GM12891 (cell line): ENCODE results near the gene WRAP73.
"Not testable (repeated sequence)": the region's sequence is repeated elsewhere in the genome, so short reads cannot be mapped to it uniquely, and the experiment has no call there.

Experiments used
- DNase-seq: peaks from one replicate; pipeline ENCODE4 v3.0.0; 2011; ENCODE audit warnings: low spot score; ENCODE audit not compliant: insufficient read length
- FAIRE-seq: peaks from 2 replicates; lab custom pipeline; 2011; peaks lifted over from hg19 to GRCh38; lab: Jason Lieb, UNC
- PAX5 ChIP-seq: IDR thresholded peaks from 2 replicates; pipeline ENCODE4 v1.6.1; 2011; ENCODE audit warnings: low read length, moderate library complexity, mild to moderate bottlenecking; ENCODE audit not compliant: insufficient read depth, severe bottlenecking
- POLR2A ChIP-seq: IDR thresholded peaks from 2 replicates; pipeline ENCODE4 v1.6.1; 2011; ENCODE audit warnings: low read depth, low read length, control low read depth
- POLR2AphosphoS5 ChIP-seq: IDR thresholded peaks from 2 replicates; pipeline ENCODE4 v1.6.1; 2011; ENCODE audit warnings: low read depth, low read length, control low read depth
- POU2F2 ChIP-seq: IDR thresholded peaks from 2 replicates; pipeline ENCODE4 v1.6.1; 2011; ENCODE audit warnings: low read depth, mild to moderate bottlenecking, control low read depth, low read length, moderate library complexity
- SPI1 ChIP-seq: IDR thresholded peaks from 2 replicates; pipeline ENCODE4 v1.6.1; 2011; ENCODE audit warnings: low read depth, low read length, control low read depth
- TAF1 ChIP-seq: IDR thresholded peaks from 2 replicates; pipeline ENCODE4 v1.6.1; 2011; ENCODE audit warnings: low read depth, low read length, control low read depth

WRAP73 gene

DNA sequence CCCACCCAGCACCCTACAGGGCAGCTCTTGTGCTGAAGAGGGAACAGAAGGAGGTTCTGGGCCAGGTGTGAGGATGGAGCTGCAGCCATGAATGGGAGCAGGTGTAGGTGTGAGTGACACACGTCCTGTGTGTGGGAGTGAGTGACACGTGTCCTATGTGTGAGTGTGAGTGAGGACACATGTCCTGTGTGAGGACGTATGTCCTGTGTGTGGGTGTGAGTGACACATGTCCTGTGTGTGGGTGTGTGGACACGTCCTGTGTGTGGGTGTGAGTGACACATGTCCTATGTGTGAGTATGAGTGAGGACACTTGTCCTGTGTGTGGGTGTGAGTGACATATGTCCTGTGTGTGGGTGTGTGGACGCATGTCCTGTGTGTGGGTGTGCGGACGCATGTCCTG, 65.0 kb downstream of the WRAP73 start:
- FAIRE-seq: no peak
- DNase-seq: no peak
- TF ChIP-seq POLR2A: no peak
- TF ChIP-seq PAX5: no peak
- TF ChIP-seq TAF1: no peak
- no peak for TF ChIP-seq POU2F2
- TF ChIP-seq SPI1: no peak
- TF ChIP-seq POLR2AphosphoS5: no peak

GRCh38 chr1:3583751-3584150, 66.2 kb downstream of the WRAP73 start:
- not testable (repeated sequence) for DNase-seq, FAIRE-seq

GRCh38 chr1:3581296-3582036, 68.4 kb downstream of the WRAP73 start:
- no peak for DNase-seq
- FAIRE-seq: no peak
- TF ChIP-seq POU2F2 (no peak), TAF1 (no peak), POLR2AphosphoS5 (no peak), POLR2A (no peak), PAX5 (no peak)
